K562 (cell line): ENCODE results near the gene CHST2. TPM values are rescaled to one million over a fixed set of nuclear protein-coding genes. Genes with fewer than 3 reads are reported as not detected.
"Not testable (repeated sequence)": the region's sequence is repeated elsewhere in the genome, so short reads cannot be mapped to it uniquely, and the experiment has no call there.

Experiments used
- ATAC-seq: fragments of 200-7000 bp; cut with Tn5 transposase; 3 replicates; pipeline ENCODE4 v1.9.1; 2020; ENCODE audit warnings: moderate library complexity
- BruUV-seq: library from RNA; stranded (reverse); fragments of 400-500 nt; replicated peaks from 2 replicates; lab custom pipeline; 2021; lab: Mats Ljungman, UMichigan
- CTCF ChIA-PET: fragments of 300-600 bp; formaldehyde crosslinking; extraction: SDS; loops from one replicate; lab custom pipeline; 2021; ENCODE audit warnings: low intra/inter-chr PET ratio; lab: Yijun Ruan, JAX
- POLR2A ChIA-PET: fragments of 300-600, 350-650 bp; sonication (Branson Sonifier 250); formaldehyde crosslinking; extraction: SDS; loops from one replicate; lab custom pipeline; 2021; ENCODE audit warnings: antibody characterized with exemption, inconsistent platforms; lab: Yijun Ruan, JAX
- DNase-seq, 4 experiments: peaks; one replicate each; pipeline versions ENCODE4 v3.0.0 to v3.0.0-alpha.2; 2011 to 2018; ENCODE audit warnings: low spot score in 3 of 4, mixed read lengths in 3 of 4; ENCODE audit errors: extremely low read depth in 1 of 4
- FAIRE-seq: peaks from 2 replicates; lab custom pipeline; 2011; peaks lifted over from hg19 to GRCh38; lab: Jason Lieb, UNC
- H2AFZ ChIP-seq: 2 replicates; pipeline ENCODE4 v1.6.0; 2011; ENCODE audit warnings: low read depth, low read length, control low read depth, inconsistent platforms
- H3K27ac ChIP-seq: fragments of 200-600 bp; 3 replicates; pipeline ENCODE4 v1.8.0; 2011; ENCODE audit warnings: low read depth, mild to moderate bottlenecking, control low read depth, inconsistent platforms, low read length, moderate library complexity, mixed read lengths; ENCODE audit errors: extremely low read depth
- H3K27me3 ChIP-seq, 2 experiments: fragments of 300-600 bp in 1 of 2; 2 replicates in 1 of 2; 3 replicates in 1 of 2; pipeline versions ENCODE4 v1.6.0 to v1.8.0; 2011; ENCODE audit warnings: inconsistent platforms in 2 of 2, low read length in 2 of 2, mild to moderate bottlenecking in 1 of 2, mixed read lengths in 1 of 2, moderate library complexity in 1 of 2; ENCODE audit not compliant: control insufficient read depth in 2 of 2, insufficient read depth in 2 of 2
- H3K36me3 ChIP-seq: fragments of 300-600 bp; 3 replicates; pipeline ENCODE4 v1.8.0; 2011; ENCODE audit warnings: mild to moderate bottlenecking, low read length, inconsistent platforms; ENCODE audit not compliant: control insufficient read depth, insufficient read depth
- H3K4me1 ChIP-seq, 2 experiments: fragments of 200-600 bp in 1 of 2; replicated peaks in 1 of 2; 2 replicates in 1 of 2; 3 replicates in 1 of 2; pipeline versions ENCODE4 v1.5.1 to v1.8.0; 2011; ENCODE audit warnings: inconsistent platforms in 2 of 2, low read length in 2 of 2, mild to moderate bottlenecking in 1 of 2, mixed read lengths in 1 of 2, moderate library complexity in 1 of 2; ENCODE audit not compliant: control insufficient read depth in 2 of 2, insufficient read depth in 2 of 2
- H3K4me2 ChIP-seq: 2 replicates; pipeline ENCODE4 v1.6.1; 2011; ENCODE audit warnings: low read length, control low read depth, inconsistent platforms, mixed read lengths; ENCODE audit not compliant: insufficient read depth
- H3K4me3 ChIP-seq: fragments of 200-600 bp; sonication (generic), shearing (Covaris generic); 2 replicates; pipeline ENCODE4 v1.5.1; 2016; ENCODE audit warnings: control low read depth, inconsistent platforms
- H3K79me2 ChIP-seq: fragments of 200-600 bp; 3 replicates; pipeline ENCODE4 v1.8.0; 2011; ENCODE audit warnings: low read length, inconsistent platforms; ENCODE audit not compliant: control insufficient read depth, insufficient read depth
- H3K9ac ChIP-seq, 2 experiments: 2 replicates each; pipeline versions ENCODE4 v1.6.0 to v1.6.1; 2011; ENCODE audit warnings: low read depth in 2 of 2, low read length in 2 of 2, control low read depth in 1 of 2, inconsistent platforms in 1 of 2, mild to moderate bottlenecking in 1 of 2, mixed read lengths in 1 of 2; ENCODE audit not compliant: insufficient read depth in 1 of 2
- H3K9me1 ChIP-seq: one replicate; pipeline ENCODE4 v1.6.0; 2011; ENCODE audit warnings: inconsistent platforms, mild to moderate bottlenecking, low read length, moderate library complexity; ENCODE audit not compliant: control insufficient read depth, insufficient read depth
- H3K9me3 ChIP-seq: replicated peaks from 2 replicates; pipeline ENCODE4 v1.5.1; 2011; ENCODE audit warnings: low read depth, low read length, inconsistent platforms; ENCODE audit not compliant: control insufficient read depth, insufficient read depth
- H4K20me1 ChIP-seq: replicated peaks from 2 replicates; pipeline ENCODE4 v1.6.1; 2011; ENCODE audit warnings: low read length, inconsistent platforms, mixed read lengths; ENCODE audit not compliant: control insufficient read depth, insufficient read depth
- ARID1B ChIP-seq: fragments of 450-650 bp; IDR thresholded peaks from 2 replicates; pipeline ENCODE4 v1.6.1; 2016; ENCODE audit warnings: antibody characterized with exemption, mild to moderate bottlenecking, inconsistent platforms
- BACH1 ChIP-seq: fragments of 200-800 bp; sonication (Bioruptor generic); IDR thresholded peaks from 2 replicates; pipeline ENCODE4 v1.6.1; 2016; ENCODE audit warnings: missing genetic modification characterization, missing compliant biosample characterization
- CBFA2T2 ChIP-seq: fragments of 450-650 bp; conservative IDR thresholded peaks from 2 replicates; pipeline ENCODE4 v1.6.1; 2017; ENCODE audit warnings: mild to moderate bottlenecking
- CREM ChIP-seq: IDR thresholded peaks from 2 replicates; pipeline ENCODE4 v1.6.1; 2014; ENCODE audit warnings: antibody characterized with exemption, low read depth
- FOS ChIP-seq: IDR thresholded peaks from 3 replicates; pipeline ENCODE4 v1.6.1; 2011; ENCODE audit not compliant: insufficient read length; ENCODE audit errors: extremely low read depth
- KDM1A ChIP-seq, 2 experiments: fragments of 450-650 bp; IDR thresholded peaks; 2 replicates each; pipeline ENCODE4 v1.6.1; 2016; ENCODE audit warnings: mild to moderate bottlenecking in 2 of 2
- LEF1 ChIP-seq: fragments of 450-650 bp; IDR thresholded peaks from 2 replicates; pipeline ENCODE4 v1.6.1; 2016; ENCODE audit warnings: mild to moderate bottlenecking
- MEIS2 ChIP-seq: fragments of 450-650 bp; IDR thresholded peaks from 2 replicates; pipeline ENCODE4 v1.6.1; 2014; ENCODE audit warnings: mild to moderate bottlenecking; ENCODE audit not compliant: partially characterized antibody
- NFIC ChIP-seq: fragments of 450-650 bp; IDR thresholded peaks from 2 replicates; pipeline ENCODE4 v1.6.1; 2017; ENCODE audit warnings: mild to moderate bottlenecking, inconsistent platforms
- RAD51 ChIP-seq: fragments of 450-650 bp; IDR thresholded peaks from 2 replicates; pipeline ENCODE4 v1.7.1; 2016; ENCODE audit warnings: low read depth, mild to moderate bottlenecking, borderline replicate concordance
- RCOR1 ChIP-seq, 2 experiments: IDR thresholded peaks; 2 replicates each; pipeline ENCODE4 v1.6.1; 2012; ENCODE audit warnings: low read depth in 2 of 2, low read length in 2 of 2, borderline replicate concordance in 1 of 2, improper control_type of control experiment in 1 of 2
- RNF2 ChIP-seq: sonication (generic); IDR thresholded peaks from 2 replicates; pipeline ENCODE4 v1.6.1; 2016
- TCF3 ChIP-seq: sonication (generic); formaldehyde crosslinking; IDR thresholded peaks from 2 replicates; pipeline ENCODE4 v1.4.0; 2020; ENCODE audit warnings: mild to moderate bottlenecking, missing genetic modification reagents
- TEAD4 ChIP-seq, 2 experiments: sonication (generic) in 1 of 2; formaldehyde crosslinking in 1 of 2; IDR thresholded peaks; 2 replicates each; pipeline versions ENCODE4 v1.6.1 to v1.8.0; 2012 to 2022; ENCODE audit warnings: borderline replicate concordance in 1 of 2, inconsistent platforms in 1 of 2, low read length in 1 of 2, mild to moderate bottlenecking in 1 of 2, missing genetic modification reagents in 1 of 2
- WGBS: fragments of 100-300 bp; shearing (Covaris generic); methylation state at CpG from one replicate; pipeline ENCODE4 v1.1.6; 2016; ENCODE audit warnings: low coverage, mixed read lengths; ENCODE audit not compliant: insufficient coverage; ENCODE audit errors: missing lambda C conversion rate; 5-methylcytosine and 5-hydroxymethylcytosine counted together
- in situ Hi-C: fragments of 300-500 bp; cut with MboI; formaldehyde crosslinking; loops from 4 replicates; pipeline ENCODE4 v1.15.0; 2018; ENCODE audit warnings: inconsistent platforms, mixed read lengths
- intact Hi-C: fragments of 100-400 bp; cut with micrococcal nuclease; formaldehyde crosslinking; loops from 2 replicates; pipeline ENCODE4 v1.14.2; 2022
- polyA plus RNA-seq, 8 experiments: library from polyadenylated mRNA; depleted of rRNA in 4 of 8; stranded (reverse) in 5 of 8; unstranded in 3 of 8; fragments of >200 nt; fragmentation: Nextera tagmentation in 2 of 8; fragmentation: Illumina TruSeq in 1 of 8; extraction: Ambion mirVana in 2 of 8; extraction: Trizol in 1 of 8; gene quantifications; 2 replicates each; pipeline versions ENCODE4 v1.2.1 to v1.2.3, GENCODE V29; 2011 to 2014; ENCODE audit warnings: inconsistent platforms in 1 of 8, missing spikeins in 1 of 8
- total RNA-seq, 7 experiments: library from RNA; depleted of rRNA in 6 of 7; stranded (reverse); fragments of >200 nt in 6 of 7; fragmentation: Illumina TruSeq in 2 of 7; extraction: Trizol in 2 of 7; gene quantifications; 2 replicates each; pipeline versions ENCODE4 v1.2.1 to v1.2.3, GENCODE V29; 2011 to 2021; ENCODE audit warnings: low replicate concordance in 1 of 7
- TF ChIP-seq, protein P1 (sequence below), 2 experiments: fragments of 450-650 bp; IDR thresholded peaks; 2 replicates each; pipeline ENCODE4 v1.6.1; 2018; ENCODE audit warnings: mild to moderate bottlenecking in 2 of 2, low read depth in 1 of 2; ENCODE audit not compliant: partially characterized antibody in 2 of 2
- TF ChIP-seq, protein P2 (sequence below), 2 experiments: fragments of 450-650 bp in 1 of 2; sonication (generic) in 1 of 2; formaldehyde crosslinking in 1 of 2; IDR thresholded peaks in 1 of 2; conservative IDR thresholded peaks in 1 of 2; 2 replicates each; pipeline versions ENCODE4 v1.6.1 to v1.8.1; 2016 to 2023; ENCODE audit warnings: mild to moderate bottlenecking in 2 of 2, moderate library complexity in 2 of 2, inconsistent platforms in 1 of 2, missing genetic modification reagents in 1 of 2

Gene CHST2
- total and polyA plus RNA-seq, 9 of the 15 experiments (the other 6 are each of a cell fraction or from before 2014, with no cell fraction given), result 3.4 to 60.3 (median 13.9) TPM

DNA sequence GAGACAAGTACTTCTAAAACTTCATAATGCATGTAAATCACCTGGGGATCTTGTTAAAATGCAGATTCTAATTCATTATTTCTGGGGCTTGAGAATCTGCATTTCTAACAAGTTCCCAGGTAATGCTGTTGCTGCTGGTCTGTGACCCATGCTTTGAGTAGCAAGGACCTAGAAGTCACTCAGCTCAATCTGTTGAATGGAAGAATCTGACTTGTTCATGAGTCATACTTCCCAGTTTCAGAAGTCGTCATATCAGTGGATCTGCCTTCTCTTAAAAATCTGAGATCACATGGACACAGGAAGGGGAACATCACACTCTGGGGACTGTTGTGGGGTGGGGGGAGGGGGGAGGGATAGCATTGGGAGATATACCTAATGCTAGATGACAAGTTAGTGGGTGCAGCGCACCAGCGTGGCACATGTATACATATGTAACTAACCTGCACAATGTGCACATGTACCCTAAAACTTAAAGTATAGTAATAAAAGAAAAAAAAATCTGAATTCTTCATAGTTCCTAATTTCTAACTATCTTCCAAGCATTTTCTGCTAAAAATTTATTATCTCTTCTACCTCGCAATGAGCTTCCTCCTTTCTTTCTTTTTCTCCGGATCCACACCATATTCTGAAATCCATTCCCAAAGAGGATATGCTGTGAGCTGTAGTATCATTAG lies 46.2 kb downstream of the CHST2 start:
- H3K9me1 ChIP-seq; H3K79me2 ChIP-seq; intact Hi-C loops; H3K9me3 ChIP-seq; in situ Hi-C loops; H3K36me3 ChIP-seq; H3K27ac ChIP-seq; BruUV-seq; H3K4me2 ChIP-seq; H3K27me3 ChIP-seq; H3K4me3 ChIP-seq; H3K9ac ChIP-seq; CTCF ChIA-PET; H2AFZ ChIP-seq; H4K20me1 ChIP-seq; TF ChIP-seq TEAD4 (CRISPR knock-in tag; IDR thresholded peaks at IDR 0.05; ENCODE audit: borderline replicate concordance): not testable (repeated sequence)
- peak; percentile 59 for FAIRE-seq
- H3K4me1 ChIP-seq, result peaks cover 15 to 46% of the 10 kb centered on the region in 2 experiments; a peak in 4 of 5 replicates
- POLR2A ChIA-PET, result interaction anchor here (0.6 to 0.7 kb wide), 2 partner anchors 31 to 36 kb away, joined by 3 read pairs; no protein-coding TSS in a partner anchor
- peak; percentile 36 to 78 (median 48) for DNase-seq
- peak; percentile 45 for ATAC-seq
- WGBS, result 54% methylated on average over 3 of the region's 5 CpGs
- TF ChIP-seq TEAD4 (IDR thresholded peaks at IDR 0.05; ENCODE audit: low read length) (peak; percentile 38; the same call in 1 of the 2 replicates), CREM (peak; percentile 78), MEIS2 (peak; percentile 14), BACH1 (tag) (0 out of 2 replicates have a peak, but pooled peaks have one; percentile 21), RAD51 (0 out of 2 replicates have a peak, but pooled peaks have one; percentile 13), NFIC (peak; percentile 46; the same call in 1 of the 2 replicates), FOS (peak; percentile 64), LEF1 (peak; percentile 52; the same call in 1 of the 2 replicates), RCOR1 (IDR thresholded peaks at IDR 0.05; ENCODE audit: borderline replicate concordance in 1 of 2, low read depth in 2 of 2, low read length in 2 of 2) (peak; percentile 46 to 95; a peak in 3 of 4 replicates), KDM1A (IDR thresholded peaks at IDR 0.05) (peak; percentile 96 to 97), RNF2 (0 out of 2 replicates have a peak, but pooled peaks have one; percentile 21), TCF3 (CRISPR knock-in tag) (peak; percentile 33; the same call in 1 of the 2 replicates), ARID1B (peak; percentile 72), CBFA2T2 (0 out of 2 replicates have a peak, but pooled peaks have one; percentile 14)
- TF ChIP-seq, protein P1, sequence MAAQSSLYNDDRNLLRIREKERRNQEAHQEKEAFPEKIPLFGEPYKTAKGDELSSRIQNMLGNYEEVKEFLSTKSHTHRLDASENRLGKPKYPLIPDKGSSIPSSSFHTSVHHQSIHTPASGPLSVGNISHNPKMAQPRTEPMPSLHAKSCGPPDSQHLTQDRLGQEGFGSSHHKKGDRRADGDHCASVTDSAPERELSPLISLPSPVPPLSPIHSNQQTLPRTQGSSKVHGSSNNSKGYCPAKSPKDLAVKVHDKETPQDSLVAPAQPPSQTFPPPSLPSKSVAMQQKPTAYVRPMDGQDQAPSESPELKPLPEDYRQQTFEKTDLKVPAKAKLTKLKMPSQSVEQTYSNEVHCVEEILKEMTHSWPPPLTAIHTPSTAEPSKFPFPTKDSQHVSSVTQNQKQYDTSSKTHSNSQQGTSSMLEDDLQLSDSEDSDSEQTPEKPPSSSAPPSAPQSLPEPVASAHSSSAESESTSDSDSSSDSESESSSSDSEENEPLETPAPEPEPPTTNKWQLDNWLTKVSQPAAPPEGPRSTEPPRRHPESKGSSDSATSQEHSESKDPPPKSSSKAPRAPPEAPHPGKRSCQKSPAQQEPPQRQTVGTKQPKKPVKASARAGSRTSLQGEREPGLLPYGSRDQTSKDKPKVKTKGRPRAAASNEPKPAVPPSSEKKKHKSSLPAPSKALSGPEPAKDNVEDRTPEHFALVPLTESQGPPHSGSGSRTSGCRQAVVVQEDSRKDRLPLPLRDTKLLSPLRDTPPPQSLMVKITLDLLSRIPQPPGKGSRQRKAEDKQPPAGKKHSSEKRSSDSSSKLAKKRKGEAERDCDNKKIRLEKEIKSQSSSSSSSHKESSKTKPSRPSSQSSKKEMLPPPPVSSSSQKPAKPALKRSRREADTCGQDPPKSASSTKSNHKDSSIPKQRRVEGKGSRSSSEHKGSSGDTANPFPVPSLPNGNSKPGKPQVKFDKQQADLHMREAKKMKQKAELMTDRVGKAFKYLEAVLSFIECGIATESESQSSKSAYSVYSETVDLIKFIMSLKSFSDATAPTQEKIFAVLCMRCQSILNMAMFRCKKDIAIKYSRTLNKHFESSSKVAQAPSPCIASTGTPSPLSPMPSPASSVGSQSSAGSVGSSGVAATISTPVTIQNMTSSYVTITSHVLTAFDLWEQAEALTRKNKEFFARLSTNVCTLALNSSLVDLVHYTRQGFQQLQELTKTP (IDR thresholded peaks at IDR 0.05; ENCODE audit: low read depth in 1 of 2, partially characterized antibody in 2 of 2), result peak in 1 of 2 experiments; percentile 83
- TF ChIP-seq, protein P2, sequence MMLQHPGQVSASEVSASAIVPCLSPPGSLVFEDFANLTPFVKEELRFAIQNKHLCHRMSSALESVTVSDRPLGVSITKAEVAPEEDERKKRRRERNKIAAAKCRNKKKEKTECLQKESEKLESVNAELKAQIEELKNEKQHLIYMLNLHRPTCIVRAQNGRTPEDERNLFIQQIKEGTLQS (IDR thresholded peaks at IDR 0.05), result peak; percentile 90
- TF ChIP-seq, protein P2 (CRISPR knock-in tag; conservative IDR thresholded peaks at IDR 0.05), result not testable (repeated sequence)
